ENCODE measurements around the gene IPO13.

Gene IPO13

DNA sequence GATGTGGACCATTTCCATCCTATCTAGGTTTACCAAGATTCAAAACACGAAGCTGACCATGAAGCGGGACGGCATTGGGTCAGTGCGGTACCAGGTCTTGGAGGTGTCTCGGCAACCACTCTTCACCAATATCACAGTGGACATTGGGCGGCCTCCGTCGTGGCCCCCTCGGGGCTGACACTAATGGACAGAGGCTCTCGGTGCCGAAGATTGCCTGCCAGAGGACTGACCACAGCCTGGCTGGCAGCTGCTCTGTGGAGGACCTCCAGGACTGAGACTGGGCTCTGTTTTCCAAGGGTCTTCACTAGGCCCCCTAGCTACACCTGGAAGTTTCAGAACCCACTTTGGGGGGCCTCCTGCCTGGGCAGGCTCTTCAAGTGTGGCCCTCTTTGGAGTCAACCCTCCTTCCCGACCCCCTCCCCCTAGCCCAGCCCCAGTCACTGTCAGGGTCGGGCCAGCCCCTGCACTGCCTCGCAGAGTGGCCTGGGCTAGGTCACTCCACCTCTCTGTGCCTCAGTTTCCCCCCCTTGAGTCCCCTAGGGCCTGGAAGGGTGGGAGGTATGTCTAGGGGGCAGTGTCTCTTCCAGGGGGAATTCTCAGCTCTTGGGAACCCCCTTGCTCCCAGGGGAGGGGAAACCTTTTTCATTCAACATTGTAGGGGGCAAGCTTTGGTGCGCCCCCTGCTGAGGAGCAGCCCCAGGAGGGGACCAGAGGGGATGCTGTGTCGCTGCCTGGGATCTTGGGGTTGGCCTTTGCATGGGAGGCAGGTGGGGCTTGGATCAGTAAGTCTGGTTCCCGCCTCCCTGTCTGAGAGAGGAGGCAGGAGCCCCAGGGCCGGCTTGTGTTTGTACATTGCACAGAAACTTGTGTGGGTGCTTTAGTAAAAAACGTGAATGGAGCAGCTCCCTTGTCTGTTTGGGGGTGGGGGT, 43.8 kb downstream of the IPO13 start:
- no peak for DNase-seq

DNA sequence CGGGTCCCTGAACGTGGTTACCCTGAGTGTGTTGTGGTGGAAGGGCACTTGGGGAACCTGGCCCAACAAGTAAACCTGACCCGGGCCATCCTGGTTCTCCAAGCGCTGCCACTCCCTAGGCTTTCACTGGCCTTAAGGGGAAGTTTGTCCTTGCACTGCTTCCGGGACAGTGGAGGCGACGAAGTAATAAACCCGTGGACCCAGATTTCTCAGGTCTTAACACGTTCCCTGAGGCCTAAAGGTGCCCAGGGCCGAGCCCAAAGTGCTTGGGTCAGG, 44.4 kb downstream of the IPO13 start:
- no peak for DNase-seq

DNA sequence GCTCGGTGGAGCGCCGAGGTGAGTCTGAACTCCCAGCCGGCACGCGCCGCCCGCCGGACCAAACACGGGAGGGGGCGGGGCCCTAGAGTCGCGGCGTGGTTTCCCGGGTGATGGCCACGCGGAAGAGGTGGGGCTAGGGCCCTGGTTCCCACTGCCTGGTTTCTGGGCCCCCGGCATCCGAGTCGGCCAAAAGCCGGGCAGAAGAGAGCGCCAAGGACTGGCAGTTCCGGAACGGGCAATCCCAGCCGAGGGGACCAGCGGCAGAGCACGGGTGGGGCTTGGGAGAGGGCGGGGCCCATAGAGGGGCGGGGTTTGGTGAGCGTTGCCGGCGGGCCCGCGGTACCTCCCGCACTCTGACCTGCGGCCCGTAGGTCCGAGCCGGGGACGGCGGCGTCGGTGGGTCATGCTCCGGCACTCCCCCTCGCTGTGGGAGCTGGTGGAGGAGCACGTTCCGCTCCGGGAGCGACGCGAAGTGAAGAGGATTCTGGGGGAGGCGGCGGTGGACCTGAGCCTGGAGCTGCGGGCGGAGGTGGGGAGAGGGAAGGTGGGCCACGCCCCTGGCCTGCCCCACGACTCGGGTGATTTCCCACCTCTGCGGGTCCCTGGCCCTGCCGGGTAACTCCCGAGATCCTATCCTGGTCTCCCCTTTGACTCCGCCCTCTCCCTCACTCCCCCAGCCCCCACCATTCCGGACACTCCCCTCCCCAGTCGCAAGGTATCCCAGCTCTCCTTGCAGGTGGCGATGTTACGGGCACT, 44.9 kb downstream of the IPO13 start, which contains the start of gene CCDC24:
CCDC24 (plus strand) TSS at position 124 of the 756 bp plus-strand sequence; CDS start at position 404, 280 bp downstream.
- DNase-seq: peak; percentile 94

DNA sequence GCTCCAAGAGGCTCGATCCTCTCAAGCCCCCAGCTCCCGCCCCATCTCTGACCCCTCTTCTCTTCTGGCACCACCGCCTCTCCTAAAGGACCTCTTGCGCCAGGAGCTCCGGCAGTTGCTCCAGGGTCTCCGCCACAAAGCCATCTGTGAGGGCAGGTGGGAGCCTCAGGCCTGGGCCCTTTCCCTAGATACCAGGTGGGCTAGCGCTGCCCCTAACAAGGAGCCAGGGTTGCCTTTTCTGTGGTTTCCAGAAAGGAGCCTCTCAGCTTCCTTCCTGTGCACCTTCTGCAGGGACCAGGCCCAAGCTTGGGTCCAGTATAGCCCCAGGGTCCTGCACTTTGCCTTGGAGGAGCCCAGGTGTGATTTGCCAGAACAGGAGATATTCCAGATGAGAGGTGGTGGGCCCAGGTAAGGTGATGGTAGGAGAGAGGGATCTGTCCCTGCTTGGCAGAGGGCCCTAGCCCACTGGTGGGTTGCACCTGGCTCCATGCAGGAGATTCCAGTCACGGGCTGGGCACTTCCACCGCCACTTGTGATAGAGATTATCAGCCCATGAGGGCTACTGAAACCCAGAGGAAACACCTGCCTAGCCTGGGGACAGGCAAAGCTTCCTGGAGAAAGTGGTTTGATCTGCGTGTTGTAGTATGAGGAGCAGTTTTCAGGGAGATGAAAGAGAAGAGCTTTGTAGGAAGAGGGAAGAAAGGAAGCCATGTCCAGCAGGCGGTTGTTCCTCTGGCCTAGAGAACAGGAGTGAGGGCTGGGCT, 45.7 kb downstream of the IPO13 start:
- DNase-seq: peak; percentile 45

DNA sequence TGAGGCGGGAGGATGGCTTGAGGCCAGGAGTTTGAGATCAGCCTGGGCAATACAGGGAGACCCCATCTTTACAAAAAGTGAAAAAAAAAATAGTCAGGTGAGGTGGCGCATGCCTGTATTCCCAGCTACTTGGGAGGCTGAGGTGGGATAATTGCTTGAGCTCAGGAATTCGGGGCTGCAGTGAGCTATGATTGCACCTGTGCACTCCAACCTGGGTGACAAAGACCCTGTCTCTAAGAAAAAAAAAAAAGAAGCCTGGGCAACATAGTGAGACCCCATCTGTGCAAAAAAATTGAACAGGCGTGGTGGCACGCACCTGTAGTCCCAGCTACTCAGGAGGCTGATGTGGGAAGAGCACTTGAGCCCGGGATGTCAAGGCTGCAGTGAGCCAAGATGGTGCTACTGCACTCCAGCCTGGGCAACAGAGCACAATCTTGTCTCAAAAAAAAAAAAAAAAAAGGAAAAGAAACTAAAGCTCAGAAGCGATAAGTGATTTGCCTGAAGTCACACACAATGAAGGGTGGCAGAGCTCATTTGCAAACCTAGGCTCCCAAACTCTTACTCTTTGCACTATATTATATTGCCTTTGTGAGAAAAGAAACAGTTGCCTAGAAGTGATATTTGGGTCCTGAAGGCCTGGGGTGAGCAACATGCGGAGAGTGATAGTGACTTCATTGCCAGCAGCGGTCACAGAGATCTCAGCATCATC, 46.6 kb downstream of the IPO13 start:
- no peak for DNase-seq

DNA sequence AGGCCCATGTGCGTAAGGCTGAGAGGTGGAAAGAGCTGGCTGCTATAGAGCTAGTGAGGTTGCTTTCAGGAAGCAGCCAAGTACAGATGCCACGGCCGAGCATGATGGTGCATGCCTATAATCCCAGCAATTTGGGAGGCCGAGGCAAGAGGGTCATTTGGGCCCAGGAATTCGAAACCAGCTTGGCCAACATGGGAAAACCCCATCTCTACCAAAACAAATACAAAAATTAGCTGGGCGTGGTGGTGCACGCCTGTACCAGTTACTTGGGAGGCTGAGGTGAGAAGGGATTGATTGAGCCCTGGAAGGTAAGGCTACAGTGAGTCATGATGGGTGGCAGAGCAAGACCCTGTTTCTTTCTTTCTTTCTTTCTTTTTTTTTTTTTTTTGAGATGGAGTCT, 47.3 kb downstream of the IPO13 start:
- DNase-seq: no peak

DNA sequence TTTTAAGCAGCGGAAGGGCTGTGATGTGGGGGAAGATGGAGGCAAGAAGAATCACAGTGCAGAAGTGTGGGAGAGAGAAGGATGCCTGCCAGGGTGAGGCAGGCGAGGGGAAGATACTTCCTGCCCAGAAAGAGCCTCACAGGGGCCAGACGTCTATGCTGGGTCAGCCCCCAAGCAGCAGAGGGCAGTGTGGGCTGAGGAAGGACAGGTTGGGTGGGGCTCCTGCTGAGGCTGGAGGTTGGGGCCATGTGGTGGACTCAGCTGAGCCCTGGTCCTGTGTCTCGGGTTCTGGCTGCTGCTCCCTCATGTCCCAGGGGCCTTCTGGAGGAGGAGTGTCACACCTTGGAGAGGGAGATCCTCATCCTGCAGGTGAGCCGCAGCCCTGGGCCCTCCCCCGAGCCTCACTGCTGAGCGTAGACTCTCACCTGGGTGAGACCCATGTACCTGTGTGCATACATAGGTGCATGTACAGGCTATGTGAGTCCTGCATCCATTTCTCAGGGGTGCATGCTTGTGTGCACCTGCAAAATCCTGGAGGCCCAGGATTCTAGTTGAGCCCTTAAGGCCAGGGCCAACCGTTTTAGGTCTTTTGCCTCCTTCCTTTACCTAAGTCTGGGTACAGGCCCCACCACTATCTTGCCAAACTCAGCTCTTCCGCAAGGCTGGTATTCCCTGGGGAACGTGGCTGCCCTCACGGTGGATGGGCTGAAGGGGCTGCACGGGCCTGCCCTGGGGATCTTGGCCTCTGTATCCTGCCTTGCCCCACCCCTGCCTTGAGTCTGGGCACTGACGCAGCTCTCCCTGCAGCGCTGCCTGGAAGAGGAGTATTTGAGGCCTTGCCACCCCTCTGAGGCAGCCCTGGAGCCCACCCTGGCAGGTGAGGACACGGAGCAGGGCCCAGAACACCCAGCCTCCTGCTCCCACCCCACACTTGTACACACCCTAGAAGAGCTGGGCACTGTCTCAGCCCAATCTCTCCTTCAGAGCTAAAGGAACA, 48.3 kb downstream of the IPO13 start:
- peak; percentile 33 for DNase-seq

DNA sequence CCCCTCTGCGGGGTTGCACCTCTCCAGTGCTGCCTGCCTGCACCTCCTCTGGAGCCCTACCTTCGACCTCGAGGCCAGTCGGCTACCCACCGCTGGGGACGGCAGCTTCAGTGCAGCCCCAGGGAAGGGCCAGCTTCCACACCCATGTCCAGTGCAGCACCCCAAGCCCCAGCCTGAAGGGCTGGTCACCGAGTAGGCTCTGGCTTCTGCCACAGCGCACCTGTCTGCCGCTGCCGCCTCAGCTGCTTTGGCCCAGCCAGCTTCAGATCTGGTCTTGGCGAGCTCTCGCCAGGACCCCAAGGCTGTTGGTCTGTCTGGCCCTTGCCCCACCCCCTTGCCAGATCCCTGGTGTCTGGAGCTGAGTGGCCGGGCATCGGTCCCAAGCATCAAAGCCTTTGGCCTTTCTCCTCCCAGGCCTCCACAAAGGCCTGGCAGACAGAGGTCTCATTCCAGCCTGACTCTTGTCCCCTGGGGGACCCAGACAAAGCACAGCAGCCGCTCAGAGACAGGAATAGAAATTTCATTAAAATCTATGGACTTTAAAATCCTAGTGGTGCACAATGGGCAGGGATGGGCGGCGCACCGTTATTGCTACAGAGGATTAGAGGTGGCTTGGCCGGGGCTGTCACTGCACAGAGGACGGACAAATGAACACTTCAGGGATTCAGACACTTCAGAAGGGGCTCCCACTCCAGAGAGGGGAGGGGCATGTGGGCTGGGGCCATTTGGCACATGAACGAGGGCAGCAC, 49.4 kb downstream of the IPO13 start:
- DNase-seq: no peak

DNA sequence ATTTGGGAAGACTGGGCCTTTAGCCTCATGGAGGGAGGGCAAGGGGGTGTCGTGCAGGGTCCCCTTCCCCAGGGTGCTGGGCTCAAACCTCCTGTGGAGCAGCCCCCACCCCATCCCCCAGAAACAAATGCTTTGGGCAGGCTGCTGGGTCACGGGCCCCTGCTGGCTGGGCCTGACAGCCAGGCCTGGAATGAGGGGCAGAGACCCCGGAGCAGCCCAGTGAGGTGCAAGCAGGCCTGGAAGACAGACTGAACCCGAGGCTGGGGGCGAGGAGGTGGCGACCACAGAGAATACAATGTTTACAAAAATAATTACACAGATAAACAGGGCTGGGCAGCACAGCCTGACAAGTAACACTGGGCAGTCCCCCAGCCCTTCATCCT, 50.0 kb downstream of the IPO13 start:
- DNase-seq: no peak

DNA sequence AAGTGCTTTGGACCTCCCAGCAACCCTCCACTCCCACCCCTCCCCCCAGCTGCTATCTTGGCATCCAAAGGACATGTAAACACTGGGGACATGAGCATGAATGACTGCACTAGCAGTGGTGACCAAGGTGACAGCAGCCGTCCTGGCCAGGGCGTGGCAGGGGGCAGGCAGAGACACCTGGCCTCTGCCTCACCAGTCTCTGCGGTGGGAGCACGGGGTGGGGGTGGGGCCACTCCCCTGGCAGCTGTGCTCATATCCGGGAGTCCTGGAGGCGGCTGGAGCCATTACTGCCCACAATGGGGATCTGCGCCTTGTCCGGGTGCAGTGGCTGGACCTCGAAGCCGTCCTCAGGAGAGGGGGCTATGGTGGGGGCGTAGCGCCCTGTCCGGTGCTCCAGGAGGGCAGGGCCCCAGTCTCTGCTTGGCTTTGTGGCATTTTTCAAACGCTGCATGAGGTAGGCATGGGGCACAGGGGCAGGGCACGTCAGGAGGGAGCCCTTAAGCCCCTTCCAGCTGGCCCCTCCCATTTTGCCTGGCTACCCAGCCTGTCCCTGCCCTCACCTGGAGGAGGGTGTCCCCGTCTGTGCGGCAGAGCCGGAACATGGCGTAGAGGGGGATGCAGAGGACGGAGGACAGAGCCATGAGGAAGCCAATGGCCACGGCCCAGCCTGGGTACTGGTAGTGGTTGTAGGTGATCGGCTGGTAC, 50.7 kb downstream of the IPO13 start:
- peak; percentile 94 for DNase-seq

DNA sequence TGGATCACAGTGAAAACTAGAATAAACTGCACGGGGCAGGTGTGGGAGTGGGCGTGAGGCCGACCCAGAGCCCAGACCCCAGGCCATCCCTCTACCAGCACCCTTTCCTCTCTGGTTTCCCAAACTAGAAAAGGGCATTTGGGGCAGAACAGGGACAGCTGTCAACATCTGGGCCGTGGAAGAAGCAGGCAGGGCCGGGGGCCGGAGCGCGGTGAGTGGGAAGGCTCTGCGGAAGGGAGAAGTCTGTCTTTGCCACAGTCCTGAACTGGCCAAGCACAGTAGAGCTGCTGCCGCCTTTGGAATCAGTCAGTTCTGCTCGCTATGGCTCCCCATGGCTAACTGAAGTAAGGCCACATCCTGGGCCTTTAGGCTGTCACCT, 51.2 kb downstream of the IPO13 start:
- no peak for DNase-seq

DNA sequence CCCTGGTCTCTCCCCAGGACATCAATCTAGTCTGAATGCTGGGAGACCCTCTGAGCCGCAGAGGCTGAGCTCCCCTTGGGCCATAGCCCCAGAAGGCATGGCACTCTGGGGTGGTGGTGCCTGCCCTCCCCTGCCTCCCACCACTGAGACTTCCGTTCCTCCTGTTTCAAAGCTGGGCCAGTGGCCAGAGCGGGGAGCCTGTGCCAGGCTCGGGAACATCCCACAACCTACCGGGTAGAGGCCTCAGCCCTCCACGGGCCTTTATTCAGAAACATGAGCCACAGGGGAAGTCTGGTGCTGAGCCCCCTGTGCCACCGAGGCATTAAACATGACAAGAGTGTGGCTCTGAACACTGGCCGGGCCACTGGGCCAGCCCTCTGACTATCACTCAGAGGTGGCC, 52.7 kb downstream of the IPO13 start:
- no peak for DNase-seq

DNA sequence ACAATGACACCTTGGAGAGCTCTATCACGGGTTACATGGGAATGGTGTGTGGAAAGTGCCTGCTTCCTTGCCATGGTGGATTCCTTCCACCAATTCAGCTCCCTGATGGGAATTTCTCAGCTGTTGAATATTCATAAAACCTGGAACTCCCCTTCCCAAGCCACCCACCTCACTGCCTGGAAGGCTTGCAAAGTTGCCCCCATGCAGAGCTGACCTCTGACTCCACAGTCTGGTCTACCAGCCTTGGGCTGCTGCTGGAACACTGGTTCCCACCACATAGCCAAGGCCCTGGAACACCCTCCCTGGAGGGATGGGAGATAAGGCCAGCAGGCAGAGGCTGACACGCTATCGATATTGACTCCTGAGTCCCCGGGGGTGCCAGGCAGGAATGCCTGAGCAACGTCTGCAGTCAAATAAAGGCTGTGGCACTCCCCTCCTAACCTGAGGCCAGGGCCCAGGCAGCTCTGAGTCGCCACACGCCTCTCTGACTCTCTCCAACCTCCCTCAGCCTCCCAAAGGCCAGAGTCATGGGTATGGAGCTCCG, 53.4 kb downstream of the IPO13 start:
- no peak for DNase-seq

DNA sequence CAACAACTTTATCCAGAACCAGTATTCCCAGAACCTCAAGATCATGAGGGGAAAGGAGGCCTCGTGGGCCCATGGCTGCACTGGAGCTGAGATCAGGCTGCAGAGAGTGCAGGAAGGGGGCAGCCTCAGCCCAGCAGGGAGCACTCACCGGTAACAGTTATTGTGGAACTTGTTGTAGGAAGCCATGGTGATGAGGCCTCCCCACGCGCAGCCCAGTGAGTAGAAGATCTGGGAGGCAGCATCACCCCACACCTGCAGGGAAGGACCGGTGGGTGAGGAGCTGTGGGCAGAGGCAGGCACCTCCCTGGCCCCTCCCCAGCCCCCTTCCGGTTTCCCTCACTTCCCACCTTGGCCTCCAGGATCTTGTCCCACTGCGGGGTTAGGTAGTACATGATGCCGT, 55.4 kb downstream of the IPO13 start:
- DNase-seq: no peak

DNA sequence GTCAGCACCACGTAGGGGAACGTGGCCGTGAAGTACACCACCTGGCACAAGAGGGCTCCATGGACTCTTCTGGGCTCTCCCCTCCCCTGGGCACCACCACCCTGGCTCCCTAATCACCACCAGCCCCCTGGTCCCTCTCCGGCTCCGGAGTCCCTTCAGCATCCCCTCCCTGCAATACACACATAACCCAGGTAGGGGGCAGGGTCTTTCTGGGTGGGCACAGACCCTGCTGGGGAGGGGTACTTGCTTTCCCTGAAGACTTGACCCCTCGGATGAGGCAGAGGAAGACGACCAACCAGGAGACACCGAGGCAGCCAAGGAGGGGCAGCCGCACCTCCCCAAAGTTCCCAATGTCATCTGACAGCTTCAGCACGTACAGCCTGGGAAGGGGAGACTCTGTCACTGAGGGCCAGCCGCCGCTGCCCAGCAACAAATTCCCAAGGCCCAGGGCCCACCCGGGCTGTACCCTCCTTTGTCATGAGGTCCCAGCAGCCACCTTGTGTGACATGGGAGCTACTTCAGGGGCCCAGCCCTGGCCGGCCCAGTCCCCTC, 55.9 kb downstream of the IPO13 start:
- DNase-seq: no peak

DNA sequence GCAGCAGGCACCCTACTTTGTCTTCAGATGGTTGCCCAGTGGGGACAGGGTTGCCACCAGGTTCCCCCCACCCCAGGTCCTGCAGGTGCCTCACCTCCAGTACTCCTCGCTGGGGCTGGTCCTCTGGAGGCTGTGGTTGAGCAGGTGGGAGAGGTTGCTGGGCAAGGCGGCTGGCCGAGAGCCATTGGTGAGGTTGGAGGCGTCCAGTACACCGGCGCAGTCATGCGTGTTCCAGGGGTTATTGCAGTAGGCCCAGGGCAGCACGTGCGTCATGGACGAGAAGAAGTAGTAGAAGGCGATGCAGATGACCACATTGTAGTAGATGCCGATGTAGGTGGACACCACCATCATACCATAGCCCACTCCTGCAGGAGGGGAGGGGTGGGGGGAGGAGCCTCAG, 61.5 kb downstream of the IPO13 start:
- no peak for DNase-seq

DNA sequence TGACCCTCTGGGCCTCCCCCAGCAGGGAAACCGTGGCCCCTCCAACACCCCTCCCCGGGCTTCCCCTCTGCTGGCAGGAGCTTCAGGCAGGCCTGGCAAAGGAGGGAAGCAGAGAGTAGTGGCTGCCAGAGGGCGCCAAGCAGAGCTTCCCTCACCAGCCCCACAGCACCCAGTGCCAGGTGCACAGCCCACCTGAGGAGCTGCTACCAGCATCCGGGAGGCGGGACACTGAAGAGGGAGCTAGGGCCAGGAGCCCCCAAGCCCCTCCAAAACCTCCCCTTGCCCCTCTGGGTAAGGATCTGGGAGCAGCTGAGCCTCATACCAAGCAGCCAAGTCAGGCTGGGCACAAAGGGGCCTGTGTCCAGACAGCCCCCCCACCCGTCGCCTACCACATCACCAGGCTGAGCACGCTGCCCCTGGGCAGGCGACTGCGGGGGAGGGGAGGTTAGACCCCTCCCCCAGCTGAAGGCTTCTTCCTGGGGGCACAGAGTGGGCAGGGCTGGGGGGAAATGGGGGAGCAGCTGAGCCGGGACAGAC, 64.3 kb downstream of the IPO13 start:
- DNase-seq: no peak

DNA sequence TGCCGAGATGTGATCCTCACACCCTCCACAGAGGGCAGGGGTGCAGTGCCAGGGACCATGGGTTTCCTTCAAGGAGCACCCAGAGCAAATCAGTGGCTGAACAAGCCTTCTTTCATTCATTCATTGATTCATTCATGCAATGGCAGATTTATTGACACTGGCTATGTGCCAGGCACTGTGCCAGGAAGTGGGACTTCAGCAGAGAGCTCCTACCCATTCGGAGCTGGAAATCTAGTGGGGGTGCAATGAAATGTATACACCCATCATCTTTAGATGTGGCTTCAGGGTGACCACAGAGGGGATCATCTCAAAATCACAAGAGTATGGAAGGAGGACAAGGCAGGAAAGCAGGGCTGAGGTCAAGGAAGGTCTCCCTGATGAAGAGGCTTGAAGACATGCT, 65.7 kb downstream of the IPO13 start:
- DNase-seq: peak; percentile 80

DNA sequence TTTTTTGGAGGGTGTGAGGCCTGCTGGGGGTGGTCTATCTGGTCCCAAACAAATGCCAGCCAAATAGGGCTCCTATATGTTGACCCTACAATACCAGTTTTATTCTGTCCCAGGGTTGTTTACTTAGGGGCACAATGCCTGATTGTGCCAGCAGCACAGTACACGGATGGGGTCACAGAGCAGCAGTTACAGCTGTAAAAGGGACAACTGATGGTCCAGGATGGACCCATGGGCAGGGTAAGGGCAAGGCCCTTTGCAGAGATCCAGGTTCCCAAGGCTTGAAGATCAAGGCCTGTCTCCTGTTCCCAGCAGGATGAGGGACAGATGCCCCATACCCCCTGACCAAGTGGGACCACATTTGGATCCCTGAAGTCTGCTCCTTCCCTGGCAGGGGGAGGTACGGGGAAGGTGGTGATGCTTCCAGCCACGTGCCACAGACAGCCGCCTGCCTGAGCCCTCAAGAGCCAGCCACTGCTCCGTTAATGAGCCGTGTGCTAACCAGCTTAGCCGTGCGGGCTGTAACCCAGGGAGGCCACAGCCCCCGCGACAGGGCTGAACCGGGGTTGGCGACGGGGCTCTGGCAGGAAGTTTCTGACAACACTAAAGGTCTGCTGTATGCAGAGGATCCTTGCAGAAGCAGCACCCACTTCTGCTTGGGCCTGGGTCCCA, 66.3 kb downstream of the IPO13 start:
- DNase-seq: no peak
